HepG2 (cell line): ENCODE data around the gene LIPT2. TPM values are rescaled to one million over a fixed set of nuclear protein-coding genes. Genes with fewer than 3 reads are reported as not detected.
A peak's percentile ranks its signal among the peaks of the same experiment; 100 is the strongest.

Source experiments
- ATF7 ChIP-seq, 2 experiments: fragments of 450-650 bp in 1 of 2; sonication (generic) in 1 of 2; formaldehyde crosslinking in 1 of 2; IDR thresholded peaks; 2 replicates each; pipeline versions ENCODE4 v1.4.0 to v1.6.1; 2016 to 2020; ENCODE audit warnings: antibody characterized with exemption in 1 of 2, mild to moderate bottlenecking in 1 of 2, missing genetic modification reagents in 1 of 2
- BCLAF1 ChIP-seq: fragments of 450-650 bp; IDR thresholded peaks from 2 replicates; pipeline ENCODE4 v1.6.1; 2017; ENCODE audit warnings: mild to moderate bottlenecking
- FOXP4 ChIP-seq: sonication (generic); formaldehyde crosslinking; IDR thresholded peaks from 2 replicates; pipeline ENCODE4 v1.4.0; 2020; ENCODE audit warnings: missing genetic modification reagents
- GFI1 ChIP-seq: sonication (generic); formaldehyde crosslinking; IDR thresholded peaks from 2 replicates; pipeline ENCODE4 v1.5.0; 2020; ENCODE audit warnings: missing genetic modification reagents, mild to moderate bottlenecking, borderline replicate concordance
- HNF4A ChIP-seq: sonication (generic); formaldehyde crosslinking; IDR thresholded peaks from 2 replicates; pipeline ENCODE4 v1.4.0; 2020; ENCODE audit warnings: missing genetic modification reagents
- HNRNPK ChIP-seq: fragments of 200-400 bp; formaldehyde crosslinking; IDR thresholded peaks from 2 replicates; pipeline ENCODE4 v1.6.1; 2018; ENCODE audit warnings: low read length, low read depth, moderate library complexity, mild to moderate bottlenecking; ENCODE audit not compliant: poor library complexity, severe bottlenecking
- HOXA5 ChIP-seq: sonication (generic); formaldehyde crosslinking; IDR thresholded peaks from 2 replicates; pipeline ENCODE4 v1.4.0; 2020; ENCODE audit warnings: missing genetic modification reagents
- KDM5A ChIP-seq: fragments of 200-600 bp; sonication (generic); IDR thresholded peaks from 2 replicates; pipeline ENCODE4 v1.7.0; 2018; ENCODE audit warnings: antibody characterized with exemption, mild to moderate bottlenecking, low read length, borderline replicate concordance
- NR2F6 ChIP-seq, 2 experiments: IDR thresholded peaks; 2 replicates each; pipeline ENCODE4 v1.6.1; 2016; ENCODE audit warnings: antibody characterized with exemption in 1 of 2, mild to moderate bottlenecking in 1 of 2
- PHF21A ChIP-seq: sonication (generic); formaldehyde crosslinking; IDR thresholded peaks from 2 replicates; pipeline ENCODE4 v1.5.0; 2020; ENCODE audit warnings: mild to moderate bottlenecking, missing genetic modification reagents
- PRDM15 ChIP-seq: sonication (generic); formaldehyde crosslinking; IDR thresholded peaks from 2 replicates; pipeline ENCODE4 v1.4.0; 2020; ENCODE audit warnings: missing genetic modification reagents
- RXRA ChIP-seq: sonication (generic); formaldehyde crosslinking; IDR thresholded peaks from 2 replicates; pipeline ENCODE4 v1.5.1; 2020; ENCODE audit warnings: missing genetic modification reagents
- SOX13 ChIP-seq, 3 experiments: fragments of 450-650 bp in 1 of 3; sonication (generic) in 1 of 3; formaldehyde crosslinking in 1 of 3; IDR thresholded peaks in 2 of 3; conservative IDR thresholded peaks in 1 of 3; 2 replicates each; pipeline versions ENCODE4 v1.5.0 to v1.6.1; 2016 to 2020; ENCODE audit warnings: antibody characterized with exemption in 1 of 3, mild to moderate bottlenecking in 1 of 3, missing compliant biosample characterization in 1 of 3, missing genetic modification reagents in 1 of 3, moderate library complexity in 1 of 3
- SRF ChIP-seq: IDR thresholded peaks from 2 replicates; pipeline ENCODE4 v1.6.1; 2011; ENCODE audit warnings: mild to moderate bottlenecking, low read depth, low read length, moderate library complexity
- ZBTB4 ChIP-seq: sonication (generic); formaldehyde crosslinking; IDR thresholded peaks from 2 replicates; pipeline ENCODE4 v1.4.0; 2020; ENCODE audit warnings: missing genetic modification reagents, mild to moderate bottlenecking, borderline replicate concordance
- ZMYM2 ChIP-seq: sonication (generic); formaldehyde crosslinking; IDR thresholded peaks from 2 replicates; pipeline ENCODE4 v1.8.0; 2022; ENCODE audit warnings: mild to moderate bottlenecking, missing genetic modification reagents
- ZZZ3 ChIP-seq: sonication (generic); formaldehyde crosslinking; IDR thresholded peaks from 2 replicates; pipeline ENCODE4 v1.4.0; 2020; ENCODE audit warnings: missing genetic modification reagents, mild to moderate bottlenecking, borderline replicate concordance
- polyA plus RNA-seq, 8 experiments: library from polyadenylated mRNA; depleted of rRNA in 3 of 8; stranded (reverse) in 7 of 8; unstranded in 1 of 8; fragments of >200 nt; fragmentation: Illumina TruSeq in 4 of 8; extraction: Trizol in 4 of 8; gene quantifications; 2 replicates each; pipeline versions ENCODE4 v1.2.1 to v1.2.3, GENCODE V29; 2011 to 2016; ENCODE audit warnings: low read depth in 4 of 8, missing spikeins in 1 of 8, mixed read lengths in 1 of 8; ENCODE audit not compliant: insufficient read depth in 1 of 8
- total RNA-seq, 5 experiments: library from RNA; depleted of rRNA; stranded (reverse); fragments of >200 nt; fragmentation: Illumina TruSeq; extraction: Trizol; gene quantifications; 2 replicates each; pipeline ENCODE4 v1.2.3, GENCODE V29; 2016; ENCODE audit warnings: low read depth in 1 of 5

Gene LIPT2
- total and polyA plus RNA-seq, 2 of the 13 experiments (the other 11 are each of a cell fraction or from before 2014, with no cell fraction given) = 3.0 to 5.6 TPM

GRCh38 chr11:74462009-74462408 is 31.5 kb downstream of the LIPT2 start (continued):
- TF ChIP-seq BCLAF1 = no peak
- no peak for TF ChIP-seq SRF
- no peak for TF ChIP-seq HOXA5
- TF ChIP-seq GFI1 (CRISPR knock-in tag) = no peak
- TF ChIP-seq FOXP4 (CRISPR knock-in tag) = peak; percentile 44; the same call in 1 of the 2 replicates
- TF ChIP-seq ZBTB4 = no peak
- no peak for TF ChIP-seq HNRNPK
- TF ChIP-seq ZZZ3 = no peak
- TF ChIP-seq SOX13 (IDR thresholded peaks at IDR 0.05) = no peak
- peak in 1 of 2 experiments; percentile 72; a peak in 2 of 4 replicates for TF ChIP-seq SOX13 (CRISPR knock-in tag; conservative IDR thresholded peaks at IDR 0.05 in 1 of 2, IDR thresholded peaks at IDR 0.05 in 1 of 2)
- peak; percentile 37; the same call in 1 of the 2 replicates for TF ChIP-seq NR2F6 (IDR thresholded peaks at IDR 0.05)
- TF ChIP-seq NR2F6 (CRISPR knock-in tag; IDR thresholded peaks at IDR 0.05) = peak; percentile 65
- TF ChIP-seq PRDM15 (CRISPR knock-in tag) = no peak
- TF ChIP-seq ATF7 (IDR thresholded peaks at IDR 0.05) = no peak
- no peak for TF ChIP-seq ATF7 (CRISPR knock-in tag; IDR thresholded peaks at IDR 0.05)
- TF ChIP-seq PHF21A (CRISPR knock-in tag) = peak; percentile 42; the same call in 1 of the 2 replicates
- TF ChIP-seq ZMYM2 (CRISPR knock-in tag) = 0 out of 2 replicates have a peak, but pooled peaks have one; percentile 25
- TF ChIP-seq RXRA = peak; percentile 54; the same call in 1 of the 2 replicates
- no peak for TF ChIP-seq KDM5A
- peak; percentile 73 for TF ChIP-seq HNF4A (CRISPR knock-in tag)
